Heart right ventricle (tissue), 16 donors: ENCODE measurements around the gene PTGES3L. TPM values are rescaled to one million over a fixed set of nuclear protein-coding genes. Genes with fewer than 3 reads are reported as not detected.
A peak's percentile ranks its signal among the peaks of the same experiment; 100 is the strongest.
"Not testable (repeated sequence)": the region's sequence is repeated elsewhere in the genome, so short reads cannot be mapped to it uniquely, and the experiment has no call there.

Experiments used
- ATAC-seq, 8 donors: fragments of 200-7000 bp; cut with Tn5 transposase; one replicate each; pipeline ENCODE4 v1.9.1; 2020; ENCODE audit warnings: mild to moderate bottlenecking in 8 of 8, moderate library complexity in 8 of 8, moderate number of reproducible peaks in 1 of 8
- DNase-seq, 2 donors: peaks; one replicate each; pipeline ENCODE4 v3.0.0-alpha.2; 2020
- H3K27ac ChIP-seq, 10 donors: fragments of 200-600 bp; sonication (generic) in 2 of 10; one replicate each; pipeline versions ENCODE4 v1.5.0 to v1.8.0; 2020 to 2022; ENCODE audit warnings: mild to moderate bottlenecking in 3 of 10
- H3K27me3 ChIP-seq, 7 donors: fragments of 200-600 bp; one replicate each; pipeline ENCODE4 v1.8.0; 2021 to 2022; ENCODE audit warnings: mild to moderate bottlenecking in 2 of 7
- H3K36me3 ChIP-seq, 9 donors: fragments of 200-600 bp; sonication (generic) in 1 of 9; one replicate each; pipeline versions ENCODE4 v1.5.0 to v1.8.0; 2020 to 2022; ENCODE audit warnings: mild to moderate bottlenecking in 2 of 9
- H3K4me1 ChIP-seq, 9 donors: fragments of 200-600 bp; sonication (generic) in 1 of 9; one replicate each; pipeline versions ENCODE4 v1.5.0 to v1.8.0; 2020 to 2022; ENCODE audit warnings: mild to moderate bottlenecking in 4 of 9
- H3K4me3 ChIP-seq, 10 donors: fragments of 200-600 bp; sonication (generic) in 2 of 10; one replicate each; pipeline versions ENCODE4 v1.5.0 to v1.8.0; 2020 to 2022; ENCODE audit warnings: mild to moderate bottlenecking in 7 of 10, moderate library complexity in 2 of 10
- H3K9me3 ChIP-seq, 11 donors: fragments of 200-600 bp in 10 of 11; sonication (generic) in 2 of 11; one replicate each; pipeline versions ENCODE4 v1.5.0 to v1.8.0; 2013 to 2022; ENCODE audit warnings: mild to moderate bottlenecking in 2 of 11, control low read depth in 1 of 11, moderate library complexity in 1 of 11
- CTCF ChIP-seq, 9 donors: fragments of 200-600 bp; sonication (generic) in 2 of 9; IDR thresholded peaks; one replicate each; pipeline versions ENCODE4 v1.5.0 to v1.8.0; 2021 to 2022; ENCODE audit warnings: antibody characterized with exemption in 9 of 9, mild to moderate bottlenecking in 5 of 9, moderate library complexity in 1 of 9
- WGBS, 2 donors: extraction: QIAGEN DNeasy Blood & Tissue Kit; methylation state at CpG; one replicate each; pipeline ENCODE4 v1.1.7; 2013; ENCODE audit warnings: inconsistent platforms in 1 of 2; 5-methylcytosine and 5-hydroxymethylcytosine counted together
- intact Hi-C, 10 donors: fragments of 100-400 bp; cut with DNase I; formaldehyde crosslinking; loops; one replicate each; pipeline versions ENCODE4 v1.11.1 to v1.14.2; 2022
- polyA plus RNA-seq, 2 donors: library from polyadenylated mRNA; stranded (reverse); fragments of 200-250 nt; gene quantifications; one replicate each; pipeline ENCODE4 v1.2.3, GENCODE V29; 2013
- total RNA-seq, 10 donors: library from RNA; stranded (reverse); fragmentation: NEBNext Ultra II Directional in 3 of 10; extraction: Animal tissue kit (Norgen Biotek cat#: 25700) in 3 of 10; gene quantifications; one replicate each; pipeline versions ENCODE4 v1.2.1 to v1.2.4, GENCODE V29; 2021 to 2023
- donor health status: Arrhythmogenic right ventricular cardiomyopathy.
- donor health status: ischemic (EF 13 %, LVEDD 7.1; RV severe dilation, severe dysfunction).
- donor health status: healthy with polysubstance abuse.
- donor health status: DM: no; HTN: yes; CAD: no.
- donor health status: DM: no; HTN: no; CAD: no.
- donor health status: ischemic (EF 25% LVEDD 6.9; RV normal size, moderate dysfunction).
- donor health status: ischemic (EF 25% LVEDD 5.7; RV mildly dilated, moderate dysfunction).
- donor health status: healthy.
- donor health status: DM: yes; HTN: yes; CAD: no.
- donor health status: Ischemic cardiomyopathy.
- donor health status: ischemic (EF 35%, LVEDD 5.7; RV mildly dilated, moderate dysfunction).
- donor health status: nonischemic (EF 11% LVEDD 7.7; RV severe dilation, severe dysfunction).
- donor health status: DM: yes; HTN: yes; CAD: no.
- donor health status: PGD.
- donor health status: ischemic (EF 29% LVEDD 5.4; RV normal size, mild dysfunction).
- donor health status: nonischemic (EF 23%, LVEDD 6.1; RV moderate dilation, normal function).

The PTGES3L gene
- total and polyA plus RNA-seq, 12 donors = 33.9 to 58.8 (median 40.5) TPM

- peak; percentile 15 to 61 (median 38) for ATAC-seq
- intact Hi-C loops = loop anchor here in 2 of 10 donors (1.0 to 2.0 kb wide), 2 partner anchors 17 to 18 kb away; partner anchors contain the start of gene RPL27 (in 2 of the 2)
Observed at GRCh38 chr17:42980766-42981397, 1.0 kb upstream of the PTGES3L start.

GRCh38 chr17:42980274-42980765 lies 440 bp upstream of the PTGES3L start, which contains the start of gene RUNDC1:
RUNDC1 (plus strand) TSS chr17:42980565; CDS start chr17:42980577, 12 bp downstream.
- peak within 1 kb of the TSS; percentile 78 to 97 (median 88) for H3K4me3 ChIP-seq
- intact Hi-C loops = loop anchor here in 2 of 10 donors (1.0 to 2.0 kb wide), 2 partner anchors 18 kb away; partner anchors contain the start of gene RPL27 (in 2 of the 2)
- no peak for TF ChIP-seq CTCF (IDR thresholded peaks at IDR 0.05)
- 0 to 1% methylated on average over 29 to 39 of the region's 39 CpGs for WGBS, 2 donors
- ATAC-seq (peak; percentile 90 to 97 (median 96)), DNase-seq (peak; percentile 94 to 95)
- peak within 1 kb of the TSS; percentile 78 to 94 (median 88) for H3K27ac ChIP-seq
- peaks cover 0 to 30% (median 0%) of the 10 kb centered on the region in 9 donors for H3K36me3 ChIP-seq
- no peaks in the 10 kb centered on the region for H3K9me3 ChIP-seq
- no peaks in the 10 kb centered on the region for H3K27me3 ChIP-seq
- peaks cover 2 to 39% (median 27%) of the 10 kb centered on the region in 9 donors for H3K4me1 ChIP-seq

More at GRCh38 chr17:42980766-42981397, 1.0 kb upstream of the PTGES3L start:
- WGBS, 2 donors = 0 to 1% methylated on average over 64 to 67 of the region's 67 CpGs
- Histone ChIP-seq H3K36me3 (peaks cover 0 to 35% (median 0%) of the 10 kb centered on the region in 9 donors), H3K27me3 (no peaks in the 10 kb centered on the region), H3K4me1 (peaks cover 2 to 42% (median 27%) of the 10 kb centered on the region in 9 donors), H3K27ac (peak overlapping the region; percentile 78 to 94 (median 88)), H3K9me3 (no peaks in the 10 kb centered on the region), H3K4me3 (peak overlapping the region; percentile 78 to 97 (median 88))
- peak in 3 of 9 donors; percentile 11 to 23 (median 21) for TF ChIP-seq CTCF (IDR thresholded peaks at IDR 0.05)
- peak; percentile 27 to 37 for DNase-seq

- ATAC-seq, H3K27ac ChIP-seq, H3K9me3 ChIP-seq, H3K4me3 ChIP-seq, H3K27me3 ChIP-seq, DNase-seq, H3K36me3 ChIP-seq, intact Hi-C loops: not testable (repeated sequence)
- WGBS, 2 donors = 88 to 91% methylated on average over 16 of the region's 16 CpGs
- H3K4me1 ChIP-seq = peaks cover 2 to 17% (median 10%) of the 10 kb centered on the region in 9 donors
Observed at GRCh38 chr17:42975701-42976100, 4.2 kb downstream of the PTGES3L start.

- Histone ChIP-seq H3K27ac (no peak overlapping the region), H3K36me3 (no peaks in the 10 kb centered on the region), H3K4me1 (peaks cover 2 to 16% (median 10%) of the 10 kb centered on the region in 9 donors), H3K9me3 (no peaks in the 10 kb centered on the region), H3K27me3 (no peaks in the 10 kb centered on the region), H3K4me3 (no peak overlapping the region)
- TF ChIP-seq CTCF (IDR thresholded peaks at IDR 0.05) = no peak
- 23 to 39% methylated on average over 2 of the region's 2 CpGs for WGBS, 2 donors
- no peak for ATAC-seq
- intact Hi-C loops = no loop called here
- DNase-seq = no peak
Observed at GRCh38 chr17:42975265-42975664, 4.6 kb downstream of the PTGES3L start.

- H3K4me1 ChIP-seq, DNase-seq, H3K27me3 ChIP-seq, ATAC-seq, H3K27ac ChIP-seq, H3K9me3 ChIP-seq, H3K36me3 ChIP-seq, H3K4me3 ChIP-seq, intact Hi-C loops: not testable (repeated sequence)
- 81 to 89% methylated on average over 9 to 11 of the region's 18 CpGs for WGBS, 2 donors
Observed at GRCh38 chr17:42973323-42973722, 6.6 kb downstream of the PTGES3L start.
